Embryonic facial prominence (tissue), 1 donor: ENCODE results near the gene DNAJC1.
"Not testable (repeated sequence)": the region's sequence is repeated elsewhere in the genome, so short reads cannot be mapped to it uniquely, and the experiment has no call there.

Experiments
- DNase-seq: peaks from one replicate; pipeline ENCODE4 v3.0.0-alpha.2; 2016; ENCODE audit errors: extremely low spot score

DNAJC1 gene, protein sequence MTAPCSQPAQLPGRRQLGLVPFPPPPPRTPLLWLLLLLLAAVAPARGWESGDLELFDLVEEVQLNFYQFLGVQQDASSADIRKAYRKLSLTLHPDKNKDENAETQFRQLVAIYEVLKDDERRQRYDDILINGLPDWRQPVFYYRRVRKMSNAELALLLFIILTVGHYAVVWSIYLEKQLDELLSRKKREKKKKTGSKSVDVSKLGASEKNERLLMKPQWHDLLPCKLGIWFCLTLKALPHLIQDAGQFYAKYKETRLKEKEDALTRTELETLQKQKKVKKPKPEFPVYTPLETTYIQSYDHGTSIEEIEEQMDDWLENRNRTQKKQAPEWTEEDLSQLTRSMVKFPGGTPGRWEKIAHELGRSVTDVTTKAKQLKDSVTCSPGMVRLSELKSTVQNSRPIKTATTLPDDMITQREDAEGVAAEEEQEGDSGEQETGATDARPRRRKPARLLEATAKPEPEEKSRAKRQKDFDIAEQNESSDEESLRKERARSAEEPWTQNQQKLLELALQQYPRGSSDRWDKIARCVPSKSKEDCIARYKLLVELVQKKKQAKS

DNA sequence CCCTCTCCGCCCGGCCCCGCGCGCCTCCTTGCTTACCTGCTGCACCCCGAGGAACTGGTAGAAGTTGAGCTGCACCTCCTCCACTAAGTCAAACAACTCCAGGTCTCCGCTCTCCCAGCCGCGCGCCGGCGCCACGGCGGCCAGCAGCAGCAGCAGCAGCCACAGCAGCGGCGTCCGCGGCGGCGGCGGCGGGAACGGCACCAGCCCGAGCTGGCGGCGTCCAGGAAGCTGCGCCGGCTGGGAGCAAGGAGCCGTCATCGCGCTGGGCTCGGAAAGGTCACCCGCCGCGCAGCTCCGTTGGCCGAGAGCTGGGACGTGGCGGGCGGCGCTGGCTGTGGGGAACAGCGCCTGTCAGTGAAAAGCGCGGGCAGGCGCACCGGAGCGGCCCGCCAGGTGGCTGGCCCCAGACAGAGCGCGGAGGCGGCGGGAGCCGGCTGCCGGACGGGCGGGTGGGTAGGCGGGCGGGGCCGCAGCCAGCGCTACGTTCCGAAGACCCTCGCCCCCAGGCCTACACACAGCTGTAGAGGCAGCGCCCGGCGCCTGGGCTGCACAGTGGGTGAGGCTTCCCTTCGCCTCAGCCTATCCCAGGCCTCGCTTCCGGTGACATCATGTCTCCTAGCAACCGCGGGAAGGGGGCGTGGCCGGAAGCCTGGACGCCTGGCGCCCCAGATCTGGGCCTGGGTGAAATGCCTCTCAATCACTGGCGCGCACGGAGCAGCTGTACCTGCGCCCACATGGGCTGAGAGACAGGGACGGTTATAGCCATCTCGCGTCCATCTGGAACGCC, at the start of gene DNAJC1:
Gene DNAJC1, minus strand, starts transcription at position 554 of the 787 bp plus-strand sequence. Its CDS starts 296 bp downstream, at position 258.
- DNase-seq = peak; percentile 89

DNA sequence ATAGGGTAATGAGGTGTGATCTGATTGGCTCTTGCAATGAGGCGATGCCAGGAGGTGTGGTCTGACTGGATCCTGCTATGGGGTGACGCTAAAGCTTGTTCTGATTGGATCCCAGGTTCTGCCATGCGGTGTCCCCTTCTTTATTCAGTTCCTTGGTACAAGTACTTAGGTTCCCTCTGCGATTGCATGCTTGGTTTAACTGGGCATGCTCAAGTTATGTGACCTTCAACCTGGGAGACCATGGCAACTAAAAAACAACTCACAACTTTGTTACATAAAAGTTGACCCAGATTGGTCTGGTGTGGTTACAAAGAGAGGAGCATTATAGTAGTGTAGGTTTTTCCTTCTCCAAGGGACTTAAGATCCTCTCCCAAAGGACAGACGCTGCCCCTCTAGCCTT, 49.5 kb upstream of the DNAJC1 start:
- DNase-seq = no peak

DNA sequence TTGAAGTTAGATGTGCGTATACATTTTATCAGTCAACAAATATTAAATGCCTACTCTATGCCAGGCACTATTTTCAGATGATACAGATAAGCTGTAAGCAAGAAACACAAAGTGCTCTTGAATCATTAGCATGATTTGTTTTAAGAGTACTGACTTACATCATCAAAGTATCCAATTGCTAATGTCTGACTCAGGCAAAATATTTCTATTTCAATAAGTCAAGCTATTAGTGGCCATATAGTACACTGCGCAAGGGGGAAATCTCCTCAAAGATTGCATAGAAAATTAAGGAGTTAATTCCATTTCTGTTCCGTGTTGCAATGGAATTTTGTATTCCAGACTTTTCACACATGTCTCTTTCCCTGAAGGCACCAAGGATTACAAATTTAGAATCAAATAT, 46.1 kb upstream of the DNAJC1 start:
- DNase-seq = no peak

DNA sequence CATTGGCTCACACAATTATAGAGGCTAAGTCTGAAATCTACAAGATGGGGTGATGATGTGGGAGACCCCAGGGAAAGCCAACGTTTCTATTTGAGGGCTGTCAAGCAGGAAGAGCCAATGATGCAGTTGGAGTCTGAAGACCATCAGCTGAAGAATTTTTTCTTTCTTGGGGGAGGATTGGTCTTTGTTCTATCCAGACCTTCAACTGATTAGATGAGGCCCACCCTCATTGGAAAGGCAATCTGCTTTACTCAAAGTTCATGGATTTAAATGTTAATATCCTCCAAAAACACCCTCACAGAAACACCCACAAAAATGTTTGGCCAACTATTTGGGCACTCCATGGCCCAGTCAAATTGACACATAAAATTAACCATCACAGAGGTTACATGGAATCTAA, 44.3 kb upstream of the DNAJC1 start:
- DNase-seq = no peak

DNA sequence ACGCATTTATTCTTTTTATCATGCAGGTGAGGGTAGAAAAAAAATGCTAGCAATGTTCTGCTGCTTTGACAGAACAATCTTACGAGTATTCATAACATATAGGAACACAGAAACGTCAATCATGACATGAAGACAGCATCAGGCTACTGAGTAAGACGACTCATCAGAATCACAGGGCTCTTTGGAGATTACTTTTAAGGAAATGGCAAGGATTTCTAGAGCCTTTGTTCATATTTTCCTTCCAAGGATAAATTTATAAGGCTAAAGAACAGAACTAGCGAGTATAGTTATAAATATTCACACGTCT, 39.8 kb upstream of the DNAJC1 start:
- no peak for DNase-seq

DNA sequence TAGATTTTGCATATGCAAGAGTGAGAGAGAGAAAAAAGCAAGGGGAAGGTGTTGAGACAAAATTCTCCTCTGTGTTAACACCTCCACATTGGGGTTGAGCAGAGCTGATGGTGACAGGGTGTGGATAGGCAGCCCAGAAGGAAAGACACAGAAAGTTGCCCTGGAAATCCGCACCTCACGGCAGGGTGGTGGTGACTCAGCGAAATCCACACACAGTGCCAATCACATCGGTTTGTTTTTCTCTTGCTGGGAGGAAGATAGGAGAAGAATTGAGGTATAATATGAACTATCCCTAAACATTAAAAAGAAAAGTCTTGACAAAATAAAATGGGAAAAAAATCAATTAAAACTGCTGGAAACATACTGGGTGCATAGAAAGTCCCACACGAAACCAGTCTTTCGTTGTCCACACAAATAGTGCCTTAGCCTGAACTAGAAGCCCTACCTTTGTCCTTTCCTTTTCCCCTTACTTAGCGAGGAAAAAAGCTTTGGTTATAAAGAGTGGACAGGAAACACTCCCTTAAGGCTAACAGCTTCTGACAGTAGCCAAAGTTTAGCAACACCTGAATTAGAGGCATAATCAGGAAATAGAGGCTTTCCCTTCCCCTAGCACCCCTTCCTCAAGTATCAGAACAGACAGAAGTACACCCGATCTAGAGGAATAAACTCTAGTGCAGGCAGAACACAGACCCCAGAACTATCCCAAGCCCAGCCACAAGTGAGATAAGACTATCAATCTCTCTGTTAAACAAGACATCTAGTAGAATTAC, 39.2 kb upstream of the DNAJC1 start:
- no peak for DNase-seq

DNA sequence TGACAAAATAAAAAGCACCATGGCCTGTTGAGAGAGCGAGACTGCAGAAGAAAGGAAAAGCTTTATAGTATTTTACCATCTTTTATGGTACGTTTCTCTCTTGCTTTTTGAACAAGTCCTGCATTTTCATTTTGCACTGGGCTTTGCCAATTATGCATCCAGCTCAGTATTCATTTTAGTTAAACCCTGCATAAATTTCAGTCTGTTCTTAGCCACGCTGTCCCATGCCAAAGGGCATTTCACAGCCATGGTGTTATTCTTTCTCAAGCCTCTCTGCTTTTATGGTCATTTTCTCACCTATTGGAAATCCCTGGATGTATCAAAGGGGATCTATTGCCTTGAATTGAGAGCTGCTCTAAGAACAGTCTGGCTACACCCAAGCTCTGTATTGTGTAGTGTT, 30.8 kb upstream of the DNAJC1 start:
- DNase-seq = no peak

DNA sequence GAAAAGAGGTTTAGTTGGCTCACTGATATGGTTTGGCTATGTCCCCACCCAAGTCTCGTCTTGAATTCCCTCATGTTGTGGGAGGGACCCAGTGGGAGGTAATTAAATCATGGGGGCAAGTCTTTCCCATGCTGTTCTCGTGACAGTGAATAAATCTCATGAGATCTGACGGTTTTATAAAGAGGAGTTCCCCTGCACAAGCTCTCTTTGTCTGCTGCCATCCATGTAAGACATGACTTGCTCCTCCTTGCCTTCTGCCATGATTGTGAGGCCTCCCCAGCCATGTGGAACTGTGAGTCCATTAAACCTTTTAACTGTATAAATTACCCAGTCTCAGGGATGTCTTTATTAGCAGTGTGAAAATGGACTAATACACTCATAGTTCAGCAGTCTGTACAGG, 28.7 kb upstream of the DNAJC1 start:
- DNase-seq = not testable (repeated sequence)

DNA sequence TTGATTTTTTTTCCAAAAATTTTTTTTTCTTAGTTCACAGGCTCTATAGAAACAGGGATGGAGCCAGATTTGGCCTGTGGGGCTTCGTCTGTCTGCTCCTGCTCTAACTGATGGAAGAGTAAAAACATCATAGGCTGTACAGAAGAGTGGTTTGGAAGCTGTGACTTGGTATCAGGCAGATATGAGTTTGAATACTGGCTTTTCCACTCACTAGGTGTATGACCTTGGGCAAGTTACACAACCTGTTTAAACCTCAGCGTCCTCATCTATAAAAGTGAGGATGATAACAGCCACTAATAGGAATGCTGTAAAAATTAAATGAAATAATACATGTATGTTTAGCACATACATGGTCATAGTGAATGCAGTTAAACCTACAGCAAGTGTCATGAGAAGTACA, 26.9 kb upstream of the DNAJC1 start:
- DNase-seq = no peak

DNA sequence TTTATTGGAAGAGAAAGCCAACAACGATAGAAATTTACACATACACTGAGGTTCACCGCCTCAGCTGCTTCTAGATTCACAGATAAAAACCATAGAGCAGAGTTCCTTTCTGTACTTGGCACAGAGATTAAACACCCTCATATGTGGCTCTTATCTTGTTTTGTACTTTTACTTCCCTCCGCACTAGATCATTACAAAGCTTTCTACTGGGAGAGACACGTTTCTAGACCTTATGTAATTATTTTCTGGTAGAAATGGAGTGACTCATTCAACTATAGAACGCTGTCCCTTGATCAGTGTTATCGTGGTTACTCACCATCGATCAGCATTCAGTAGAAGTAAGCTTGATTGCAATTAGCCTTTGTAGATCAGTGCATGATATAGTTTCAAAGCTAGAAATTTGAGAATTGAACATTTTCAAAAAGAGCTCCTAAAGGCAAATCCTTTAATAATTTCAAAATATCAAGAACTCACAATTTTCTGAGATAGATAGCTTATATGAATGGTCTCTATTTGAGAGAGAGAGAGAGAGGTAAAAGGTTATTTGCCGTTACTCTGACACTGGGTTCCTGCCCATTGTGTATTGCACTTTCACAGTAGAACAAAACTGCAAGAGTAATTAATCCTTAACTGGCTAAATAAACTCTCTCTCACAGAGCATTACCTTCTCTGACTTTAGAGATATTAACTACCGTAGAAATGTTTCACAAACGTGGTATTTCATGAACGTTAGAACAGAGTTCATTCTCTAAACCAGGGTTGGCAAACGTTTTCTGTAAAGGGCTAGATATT, 26.1 kb upstream of the DNAJC1 start:
- DNase-seq = no peak

DNA sequence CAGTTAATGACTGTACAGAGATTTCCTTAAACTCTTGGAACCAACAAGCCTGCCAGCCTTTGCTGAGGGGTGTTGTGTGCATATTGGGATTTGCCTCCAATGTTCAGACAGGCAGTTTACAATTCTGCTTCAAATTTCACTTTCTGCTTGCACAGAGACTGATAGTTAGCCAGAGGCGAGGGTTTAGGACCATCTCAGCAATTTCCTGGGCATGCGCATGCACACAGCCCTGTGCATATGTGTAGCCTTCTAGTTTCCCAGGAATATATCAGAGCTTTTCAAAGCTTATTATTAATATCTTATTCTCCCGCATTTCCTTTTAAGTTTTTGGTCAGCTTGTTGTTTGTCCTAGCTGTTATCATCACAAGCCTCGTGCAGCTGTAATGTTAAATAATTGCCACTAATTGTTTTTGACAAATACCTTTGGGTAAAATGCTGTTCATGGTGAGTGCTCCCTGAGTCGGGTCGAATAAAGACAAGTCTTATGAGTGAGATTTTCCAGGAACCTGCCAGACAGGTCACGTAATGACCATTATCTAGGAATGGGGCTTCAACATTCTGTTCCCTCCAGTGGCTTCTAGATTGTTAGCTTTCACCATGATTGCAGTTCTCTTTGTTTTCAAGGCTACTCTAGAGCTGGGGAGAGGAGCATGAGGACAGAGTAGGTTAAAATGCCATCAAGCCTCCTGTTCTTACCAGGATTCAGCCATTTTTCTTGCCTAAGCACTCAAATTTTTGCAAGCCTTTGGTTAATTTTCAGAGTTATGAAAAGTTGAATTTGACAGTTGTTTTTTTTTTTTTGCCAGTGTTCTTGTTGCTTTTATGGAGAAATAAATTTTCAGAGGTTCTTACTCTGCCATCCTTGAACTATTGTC, 24.1 kb upstream of the DNAJC1 start:
- DNase-seq = no peak

DNA sequence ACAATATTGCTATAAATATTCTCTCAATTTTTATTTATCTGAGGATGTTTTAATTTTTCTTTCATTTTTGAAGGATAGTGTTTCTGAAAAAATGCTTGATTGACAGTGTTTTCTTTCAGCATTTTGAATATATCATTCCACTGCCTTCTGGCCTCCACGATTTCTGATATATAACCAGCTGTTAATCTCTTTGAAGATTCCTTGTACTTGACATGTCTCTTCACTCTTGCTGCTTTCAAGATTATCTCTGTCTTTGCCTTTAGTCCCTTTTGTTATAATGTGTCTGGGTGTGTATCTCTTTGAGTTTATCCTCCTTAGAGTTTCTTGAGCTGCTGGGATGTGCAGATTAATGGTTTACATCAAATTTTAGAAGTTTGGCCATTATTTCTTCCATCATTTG, 22.8 kb upstream of the DNAJC1 start:
- no peak for DNase-seq

DNA sequence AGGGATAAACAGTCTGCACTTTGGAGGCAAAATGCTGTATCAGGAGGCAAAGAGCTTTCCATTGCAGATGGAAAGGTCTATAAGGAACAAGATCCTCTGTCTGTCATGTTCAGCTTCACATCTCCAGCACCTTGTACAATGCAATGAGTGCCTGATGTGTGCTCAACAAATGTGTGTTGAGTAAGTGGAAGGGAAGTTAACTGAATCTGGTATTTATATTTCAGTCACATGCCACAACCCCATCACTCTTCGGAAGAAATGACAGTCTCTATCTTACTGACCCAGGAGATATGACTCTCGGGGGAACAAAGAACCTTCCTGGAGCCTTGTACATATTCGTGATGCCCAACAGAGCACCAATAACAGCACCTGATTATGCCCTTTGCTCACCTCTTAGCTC, 20.0 kb upstream of the DNAJC1 start:
- no peak for DNase-seq

DNA sequence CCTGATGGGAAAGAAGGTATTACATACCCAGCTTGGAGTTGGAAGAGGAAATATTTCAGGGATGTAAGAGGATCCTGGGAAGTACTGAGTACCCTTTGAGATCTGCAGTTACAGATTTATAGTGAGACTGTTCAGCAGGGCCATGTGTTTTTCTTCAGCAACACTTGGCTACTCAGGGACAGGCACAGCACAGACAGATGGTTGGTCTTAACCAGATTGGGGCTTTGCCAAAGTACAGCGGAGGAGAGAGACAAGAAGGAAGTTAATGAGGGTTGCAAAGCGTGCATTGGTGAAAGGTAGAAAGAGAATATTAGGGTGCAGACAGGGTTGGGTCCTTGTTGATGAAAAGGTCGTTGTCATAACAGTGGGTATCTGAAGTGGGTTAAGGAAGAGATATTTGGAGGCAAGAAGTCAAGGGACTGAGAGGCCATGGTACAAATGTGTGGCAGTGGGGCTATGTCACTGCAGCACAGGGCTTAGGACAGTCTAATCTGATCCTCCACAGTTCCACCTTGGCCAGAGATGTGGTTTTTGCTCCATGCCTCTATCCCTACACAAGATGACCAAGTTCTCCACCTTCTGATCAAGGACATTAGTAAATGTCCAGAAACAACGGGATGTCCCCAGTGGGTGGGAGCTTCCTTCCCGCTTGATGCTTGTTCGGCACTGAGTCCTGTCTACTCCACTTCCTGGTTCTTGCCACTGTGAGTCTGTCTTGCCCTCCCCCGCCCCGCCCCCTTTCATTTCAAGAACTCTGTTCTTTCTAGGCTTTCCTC, 18.9 kb upstream of the DNAJC1 start:
- no peak for DNase-seq

DNA sequence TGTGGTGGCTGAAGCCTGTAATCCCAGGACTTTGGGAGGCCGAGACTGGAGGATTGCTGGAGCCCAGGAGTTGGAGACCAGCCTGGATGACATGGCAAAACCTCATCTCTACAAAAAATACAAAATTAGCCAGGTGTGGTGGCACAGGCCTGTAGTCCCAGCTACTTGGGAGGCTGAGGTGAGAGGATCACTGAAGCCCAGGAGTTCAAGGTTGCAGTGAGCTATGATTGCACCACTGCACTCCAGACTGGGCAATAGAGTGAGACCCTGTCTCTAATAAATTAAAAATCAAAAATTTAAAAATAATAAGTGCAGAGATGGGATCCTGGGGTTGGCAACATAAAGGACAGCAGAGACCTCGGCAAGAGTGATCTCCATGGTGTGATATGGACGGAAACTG, 17.6 kb upstream of the DNAJC1 start:
- not testable (repeated sequence) for DNase-seq

DNA sequence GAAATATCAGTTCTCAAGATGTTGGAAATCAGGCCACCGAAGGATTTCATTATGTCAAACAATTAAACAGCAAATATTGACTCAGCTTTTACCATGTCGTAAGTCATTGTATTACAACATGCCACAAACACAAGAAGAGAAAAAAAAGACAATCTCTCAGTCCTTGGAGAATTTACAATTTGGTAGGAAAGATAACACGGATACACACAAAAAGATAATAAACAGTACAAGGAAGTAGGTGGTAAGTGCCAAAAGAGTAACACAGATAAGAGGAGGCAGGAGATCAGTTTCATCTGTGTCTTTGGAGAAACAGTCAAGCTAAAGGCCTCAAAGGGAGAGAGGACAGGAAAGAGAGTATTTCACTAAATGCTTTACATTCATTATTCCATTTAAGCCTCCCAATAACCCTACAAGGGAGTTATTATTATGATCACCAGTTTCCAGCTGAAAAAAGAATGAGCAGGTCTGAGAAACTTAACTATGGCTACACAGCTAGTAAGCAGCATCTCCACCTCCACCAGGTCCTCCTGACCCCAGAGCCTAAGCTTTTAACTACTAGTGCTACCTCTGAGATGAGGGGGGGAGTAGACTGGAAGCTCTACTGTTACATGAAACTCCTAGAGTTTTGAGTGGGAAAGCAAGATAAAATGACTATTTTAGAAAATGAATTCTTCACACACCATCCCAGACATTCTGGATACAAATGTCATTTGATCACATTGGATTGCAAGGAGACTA, 13.9 kb upstream of the DNAJC1 start:
- no peak for DNase-seq

DNA sequence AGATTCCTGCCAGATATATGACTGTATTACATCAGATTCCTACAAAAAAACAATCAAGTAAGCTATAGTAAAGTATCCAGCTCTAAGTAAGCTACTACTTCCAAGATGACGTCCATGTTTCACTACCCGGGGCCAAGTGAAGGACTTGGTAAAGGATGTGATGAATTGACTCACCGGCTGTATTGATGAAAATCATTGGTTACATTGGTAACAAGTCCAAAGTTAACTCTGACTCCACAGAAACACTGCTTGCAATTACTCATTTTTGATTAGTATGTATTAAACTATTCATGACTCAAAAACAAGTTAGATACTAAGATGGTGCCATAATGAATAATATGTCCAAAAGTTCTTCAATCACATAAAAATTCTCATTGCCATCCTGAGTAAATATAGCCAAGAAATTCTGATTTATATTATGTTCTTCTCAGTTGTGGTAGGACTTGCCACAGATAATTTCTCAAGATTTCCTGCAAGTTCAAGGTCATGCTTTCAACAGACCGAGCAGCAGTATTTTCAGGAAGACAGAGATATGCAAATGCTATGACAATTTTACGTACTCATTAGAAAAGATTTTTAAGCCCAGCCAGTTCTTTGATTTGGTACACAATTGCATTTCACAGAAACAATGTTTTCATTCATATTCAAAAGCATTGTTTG, 12.6 kb upstream of the DNAJC1 start:
- no peak for DNase-seq

DNA sequence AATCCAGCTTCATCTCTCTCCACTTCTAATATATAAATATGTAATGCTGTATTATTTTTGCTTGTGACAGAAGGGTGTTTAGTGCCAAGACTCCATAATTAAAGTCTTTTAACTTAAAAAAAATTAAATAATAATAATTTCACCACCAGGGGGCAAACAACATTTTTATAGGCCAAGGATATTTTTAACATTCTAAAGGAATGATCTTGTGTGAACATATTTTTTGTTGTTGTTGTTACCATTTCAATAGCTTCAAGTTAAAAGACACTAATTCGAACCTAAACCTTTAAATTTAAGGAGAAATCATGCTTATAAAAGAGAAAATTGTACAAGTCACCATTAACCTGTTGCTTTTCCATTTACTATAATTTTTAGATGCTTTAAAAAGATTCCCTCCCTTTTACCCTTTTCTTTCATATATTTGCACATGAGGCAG, 7.5 kb upstream of the DNAJC1 start:
- DNase-seq = peak; percentile 16
